Spinal cord (tissue), 10 donors: Measurements from ENCODE around the gene PLXNA4. TPM values are rescaled to one million over a fixed set of nuclear protein-coding genes. Genes with fewer than 3 reads are reported as not detected.

Experiments used
- DNase-seq, 6 donors: peaks; one replicate each; pipeline versions ENCODE4 v3.0.0 to v3.0.0-alpha.2; 2013 to 2015; ENCODE audit warnings: low spot score in 6 of 6, low read depth in 4 of 6
- H3K27ac ChIP-seq: one replicate; pipeline ENCODE4 v1.5.1; 2013; ENCODE audit warnings: low read depth, low read length, control low read depth
- H3K27me3 ChIP-seq: one replicate; pipeline ENCODE4 v1.6.1; 2013; ENCODE audit warnings: low read length; ENCODE audit not compliant: control insufficient read depth, insufficient read depth
- H3K36me3 ChIP-seq: one replicate; pipeline ENCODE4 v1.6.1; 2013; ENCODE audit warnings: low read length; ENCODE audit not compliant: control insufficient read depth, insufficient read depth
- H3K4me1 ChIP-seq: one replicate; pipeline ENCODE4 v1.6.1; 2013; ENCODE audit warnings: low read length; ENCODE audit not compliant: control insufficient read depth, insufficient read depth
- H3K4me3 ChIP-seq: one replicate; pipeline ENCODE4 v1.5.1; 2013; ENCODE audit warnings: low read depth, low read length, control low read depth
- H3K9me3 ChIP-seq: one replicate; pipeline ENCODE4 v1.6.1; 2013; ENCODE audit warnings: low read length; ENCODE audit not compliant: control insufficient read depth, insufficient read depth
- WGBS: methylation state at CpG from one replicate; pipeline ENCODE4 v1.1.5; 2013; ENCODE audit warnings: missing lambda C conversion rate; ENCODE audit not compliant: insufficient coverage; 5-methylcytosine and 5-hydroxymethylcytosine counted together
- polyA plus RNA-seq, 2 donors: library from polyadenylated mRNA; unstranded; fragments of 120-200 nt; gene quantifications; one replicate each; pipeline ENCODE4 v1.2.1, GENCODE V29; 2013; ENCODE audit not compliant: insufficient read length in 2 of 2
- total RNA-seq, 2 donors: library from RNA; depleted of rRNA in 1 of 2; stranded (reverse); fragments of 120-200 nt in 1 of 2; fragments of >200 nt in 1 of 2; gene quantifications; one replicate each; pipeline versions ENCODE4 v1.2.3 to v1.2.4, GENCODE V29; 2013 to 2014
- donor health status: healthy.

The PLXNA4 gene
- total and polyA plus RNA-seq, 4 donors: 13.8 to 29.7 (median 23.2) TPM

- Histone ChIP-seq H3K4me3 (no peak overlapping the region), H3K4me1 (peaks cover 19% of the 10 kb centered on the region), H3K27me3 (no peaks in the 10 kb centered on the region), H3K9me3 (no peaks in the 10 kb centered on the region), H3K27ac (no peak overlapping the region), H3K36me3 (no peaks in the 10 kb centered on the region)
- WGBS: 51% methylated on average over 8 of the region's 10 CpGs
- peak in 1 of 6 donors; percentile 40 for DNase-seq
Measured at GRCh38 chr7:132261327-132262159, 314.7 kb downstream of the PLXNA4 start.

GRCh38 chr7:132258231-132258630 is 318.0 kb downstream of the PLXNA4 start:
- H3K9me3 ChIP-seq: no peaks in the 10 kb centered on the region
- H3K4me1 ChIP-seq: peaks cover 26% of the 10 kb centered on the region
- DNase-seq: no peak
- H3K27me3 ChIP-seq: no peaks in the 10 kb centered on the region
- no peaks in the 10 kb centered on the region for H3K36me3 ChIP-seq
- no peak overlapping the region for H3K27ac ChIP-seq
- H3K4me3 ChIP-seq: no peak overlapping the region
- WGBS: 94% methylated on average over 7 of the region's 7 CpGs

GRCh38 chr7:132257253-132257652 is 319.0 kb downstream of the PLXNA4 start:
- Histone ChIP-seq H3K27ac (no peak overlapping the region), H3K36me3 (no peaks in the 10 kb centered on the region), H3K27me3 (no peaks in the 10 kb centered on the region), H3K4me1 (peaks cover 16% of the 10 kb centered on the region), H3K4me3 (no peak overlapping the region), H3K9me3 (no peaks in the 10 kb centered on the region)
- DNase-seq: no peak
- 93% methylated on average over 1 of the region's 1 CpG for WGBS

- H3K27ac ChIP-seq: no peak overlapping the region
- WGBS: 97% methylated on average over 3 of the region's 6 CpGs
- no peak for DNase-seq
- H3K9me3 ChIP-seq: no peaks in the 10 kb centered on the region
- H3K27me3 ChIP-seq: no peaks in the 10 kb centered on the region
- H3K4me1 ChIP-seq: peaks cover 18% of the 10 kb centered on the region
- no peak overlapping the region for H3K4me3 ChIP-seq
- H3K36me3 ChIP-seq: no peaks in the 10 kb centered on the region
Measured at GRCh38 chr7:132256721-132257212, 319.5 kb downstream of the PLXNA4 start.

GRCh38 chr7:132255898-132256297 is 320.4 kb downstream of the PLXNA4 start:
- Histone ChIP-seq H3K4me3 (no peak overlapping the region), H3K4me1 (peaks cover 18% of the 10 kb centered on the region), H3K9me3 (no peaks in the 10 kb centered on the region), H3K27ac (no peak overlapping the region), H3K27me3 (no peaks in the 10 kb centered on the region), H3K36me3 (no peaks in the 10 kb centered on the region)
- WGBS: 34% methylated on average over 6 of the region's 6 CpGs
- DNase-seq: peak in 2 of 6 donors; percentile 45 to 58

- H3K9me3 ChIP-seq: no peaks in the 10 kb centered on the region
- H3K27ac ChIP-seq: no peak overlapping the region
- no peaks in the 10 kb centered on the region for H3K27me3 ChIP-seq
- no peak for DNase-seq
- 100% methylated on average over 2 of the region's 3 CpGs for WGBS
- H3K36me3 ChIP-seq: no peaks in the 10 kb centered on the region
- peaks cover 24% of the 10 kb centered on the region for H3K4me1 ChIP-seq
- no peak overlapping the region for H3K4me3 ChIP-seq
Measured at GRCh38 chr7:132255115-132255797, 321.0 kb downstream of the PLXNA4 start.

GRCh38 chr7:132254455-132254854 is 321.8 kb downstream of the PLXNA4 start:
- H3K9me3 ChIP-seq: no peaks in the 10 kb centered on the region
- no peak overlapping the region for H3K27ac ChIP-seq
- no peak overlapping the region for H3K4me3 ChIP-seq
- no peak for DNase-seq
- WGBS: 91% methylated on average over 9 of the region's 12 CpGs
- H3K36me3 ChIP-seq: peaks cover 1% of the 10 kb centered on the region
- H3K4me1 ChIP-seq: peaks cover 31% of the 10 kb centered on the region
- H3K27me3 ChIP-seq: no peaks in the 10 kb centered on the region

- no CpG with 5 or more reads among the region's 2 CpGs for WGBS
- H3K4me1 ChIP-seq: peaks cover 35% of the 10 kb centered on the region
Measured at GRCh38 chr7:132252793-132253100, 323.5 kb downstream of the PLXNA4 start.

GRCh38 chr7:132251327-132251659 is 325.0 kb downstream of the PLXNA4 start:
- peak overlapping the region; percentile 47 for H3K27ac ChIP-seq
- H3K4me1 ChIP-seq: peaks cover 34% of the 10 kb centered on the region
- no peaks in the 10 kb centered on the region for H3K9me3 ChIP-seq
- WGBS: 20% methylated on average over 3 of the region's 5 CpGs
- no peaks in the 10 kb centered on the region for H3K27me3 ChIP-seq
- H3K36me3 ChIP-seq: peaks cover 2% of the 10 kb centered on the region
- no peak overlapping the region for H3K4me3 ChIP-seq
- peak; percentile 35 to 95 (median 74) for DNase-seq

More at GRCh38 chr7:132252793-132253100, 323.5 kb downstream of the PLXNA4 start:
- Histone ChIP-seq H3K27ac (no peak overlapping the region), H3K9me3 (no peaks in the 10 kb centered on the region), H3K4me3 (no peak overlapping the region), H3K36me3 (peaks cover 2% of the 10 kb centered on the region), H3K27me3 (no peaks in the 10 kb centered on the region)
- no peak for DNase-seq
